ES-I3 (cell line): ENCODE results near the gene CD55.
"Not testable (repeated sequence)": the region's sequence is repeated elsewhere in the genome, so short reads cannot be mapped to it uniquely, and the experiment has no call there.

Experiments
- H3K36me3 ChIP-seq: 2 replicates; pipeline ENCODE4 v1.6.1; 2013; ENCODE audit warnings: mild to moderate bottlenecking, low read length, control low read depth, moderate library complexity; ENCODE audit not compliant: insufficient read depth
- H3K4me1 ChIP-seq: 2 replicates; pipeline ENCODE4 v1.6.1; 2013; ENCODE audit warnings: mild to moderate bottlenecking, control low read depth, low read length; ENCODE audit not compliant: insufficient read depth
- H3K9ac ChIP-seq: 2 replicates; pipeline ENCODE4 v1.6.1; 2013; ENCODE audit warnings: low read depth, mild to moderate bottlenecking, low read length, moderate library complexity
- H3K9me3 ChIP-seq: 2 replicates; pipeline ENCODE4 v1.6.1; 2013; ENCODE audit warnings: mild to moderate bottlenecking, low read length, moderate library complexity; ENCODE audit not compliant: control insufficient read depth, insufficient read depth

CD55 gene

DNA sequence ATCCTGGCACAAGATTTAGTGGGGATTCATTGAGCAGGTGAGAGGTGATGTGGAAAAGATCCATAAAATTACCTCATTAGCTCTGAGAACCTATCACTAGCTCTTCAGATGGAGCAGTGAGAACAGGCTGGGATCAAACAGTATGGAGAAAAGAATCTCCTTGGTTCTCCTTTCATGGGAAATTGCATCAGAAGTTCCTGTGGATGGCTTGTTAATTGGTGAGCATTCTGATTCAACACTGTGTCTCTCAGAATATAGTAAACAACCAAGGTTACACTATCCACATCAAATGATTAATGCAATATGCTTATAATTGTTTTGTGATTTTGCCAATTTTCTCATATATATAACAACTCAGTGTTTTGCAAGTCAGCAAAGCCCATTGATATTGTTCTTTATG is 8.3 kb upstream of the CD55 start:
- Histone ChIP-seq H3K4me1 (peaks cover 20% of the 10 kb centered on the region), H3K9ac (no peak overlapping the region), H3K9me3 (no peaks in the 10 kb centered on the region), H3K36me3 (no peaks in the 10 kb centered on the region)

DNA sequence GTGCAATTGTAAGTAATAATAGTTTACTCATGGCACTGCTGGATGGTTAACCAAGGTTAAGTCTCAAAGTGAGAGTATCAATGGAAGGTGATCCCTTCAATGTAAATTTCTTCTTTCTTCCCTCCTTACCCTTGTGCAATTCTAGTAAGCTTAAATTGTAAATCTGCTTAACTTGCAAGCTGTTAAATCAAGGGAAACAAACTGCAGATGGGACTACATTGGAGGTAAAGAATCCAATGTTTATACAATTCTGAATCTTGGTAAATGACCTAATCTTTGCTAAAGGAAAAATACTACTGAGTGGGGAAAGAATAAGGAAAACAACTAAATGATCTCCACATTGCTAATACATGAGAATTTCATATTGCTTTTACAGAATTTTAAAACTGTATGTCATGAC is 6.7 kb upstream of the CD55 start:
- H3K9ac ChIP-seq = no peak overlapping the region
- peaks cover 15% of the 10 kb centered on the region for H3K4me1 ChIP-seq

DNA sequence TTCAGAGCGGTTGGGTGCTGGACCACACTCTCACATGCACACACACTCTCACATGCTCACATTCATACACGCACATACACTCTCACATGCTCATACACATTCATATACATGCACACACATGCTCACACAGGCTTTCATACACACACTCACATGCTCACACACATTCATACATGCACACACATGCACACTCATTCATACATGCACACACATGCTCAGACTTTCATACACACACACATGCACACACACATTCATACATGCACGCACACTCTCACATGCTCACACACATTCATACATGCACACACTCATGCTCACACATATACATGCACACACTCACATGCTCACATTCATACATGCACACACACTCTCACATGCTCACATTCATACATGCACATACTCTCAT is 6.0 kb upstream of the CD55 start:
- no peaks in the 10 kb centered on the region for H3K36me3 ChIP-seq
- H3K9ac ChIP-seq = no peak overlapping the region
- H3K9me3 ChIP-seq = no peaks in the 10 kb centered on the region
- peaks cover 12% of the 10 kb centered on the region; the same call in 1 of the 2 replicates for H3K4me1 ChIP-seq

More for the DNA sequence above, 6.7 kb upstream of the CD55 start:
- Histone ChIP-seq H3K9me3 (no peaks in the 10 kb centered on the region), H3K36me3 (no peaks in the 10 kb centered on the region)

DNA sequence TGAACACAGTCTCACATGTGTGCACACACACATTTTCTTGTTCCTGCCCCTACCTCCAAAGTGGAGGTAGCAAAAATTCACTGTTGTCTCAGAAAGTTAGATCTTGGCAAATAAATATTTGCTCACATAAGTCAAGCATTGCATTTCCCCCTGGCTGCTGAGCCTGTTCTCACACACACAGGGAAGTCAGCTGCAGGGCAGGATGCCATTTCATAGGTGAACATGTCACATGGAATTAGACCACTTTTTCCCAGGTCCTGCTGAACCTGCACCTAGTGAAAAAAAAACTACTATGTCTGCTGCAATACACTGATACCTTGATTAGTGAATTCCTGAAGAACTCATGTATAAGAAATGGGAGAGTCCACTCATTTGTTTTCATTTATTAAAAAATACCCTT is 5.3 kb upstream of the CD55 start:
- peaks cover 12% of the 10 kb centered on the region; the same call in 1 of the 2 replicates for H3K4me1 ChIP-seq
- no peaks in the 10 kb centered on the region for H3K9me3 ChIP-seq
- no peaks in the 10 kb centered on the region for H3K36me3 ChIP-seq
- H3K9ac ChIP-seq = no peak overlapping the region

DNA sequence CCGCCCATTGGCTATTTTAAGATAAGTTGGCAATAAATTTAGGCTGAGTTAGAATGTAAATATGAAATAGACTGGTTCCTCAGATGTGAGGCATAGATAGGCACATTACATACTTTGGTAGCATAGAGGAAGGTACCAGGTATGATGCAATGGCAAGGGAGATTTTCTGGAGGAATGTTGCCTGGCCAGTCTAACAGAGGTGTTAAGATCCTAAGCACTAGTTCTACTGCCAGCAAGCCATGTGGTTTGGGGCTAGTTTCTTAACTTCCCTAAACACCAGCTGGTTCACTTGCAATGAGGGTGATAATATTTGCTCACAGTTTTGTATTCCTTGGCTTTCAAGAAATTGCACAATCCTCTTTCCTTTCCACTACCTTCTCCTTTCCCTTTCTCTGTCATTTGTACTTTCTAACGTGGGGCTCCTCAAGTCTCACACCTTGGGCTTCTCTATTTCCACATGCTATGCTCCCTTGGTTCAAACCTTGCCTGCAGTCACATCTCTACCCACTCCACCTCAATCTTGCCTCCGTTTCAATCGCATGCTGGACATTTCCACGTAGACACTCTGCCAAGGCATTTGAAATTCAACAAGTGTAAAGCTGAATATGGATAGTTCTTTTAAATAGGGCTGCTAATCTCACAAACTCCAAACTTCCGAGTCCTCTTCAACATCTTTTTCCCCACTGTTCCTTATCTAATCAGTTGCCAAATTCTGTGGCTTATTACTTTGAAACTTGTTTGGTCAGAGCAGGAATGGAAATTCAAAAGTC is 4.7 kb upstream of the CD55 start:
- Histone ChIP-seq H3K9me3 (no peaks in the 10 kb centered on the region), H3K4me1 (peaks cover 12% of the 10 kb centered on the region; the same call in 1 of the 2 replicates), H3K9ac (no peak overlapping the region), H3K36me3 (no peaks in the 10 kb centered on the region)

DNA sequence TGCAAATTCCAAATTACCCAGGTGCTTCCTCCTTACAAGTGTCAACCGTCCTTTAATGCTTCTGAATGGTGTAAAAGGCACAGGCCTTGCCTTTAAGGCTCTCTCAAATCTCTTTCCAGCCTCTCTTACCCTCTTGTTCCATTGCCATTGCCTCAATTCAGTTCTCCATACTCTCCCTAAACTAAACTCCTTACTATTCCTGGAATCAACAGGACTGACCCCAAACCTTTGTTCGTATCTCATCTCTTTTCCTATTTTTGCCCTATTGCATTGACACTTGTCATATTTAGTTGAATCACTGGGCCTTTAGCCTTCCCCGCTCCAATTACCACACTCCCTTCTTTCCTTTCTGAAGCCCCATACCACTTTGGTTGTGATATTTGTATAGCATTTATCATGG is 3.9 kb upstream of the CD55 start:
- H3K4me1 ChIP-seq = peaks cover 12% of the 10 kb centered on the region; the same call in 1 of the 2 replicates
- H3K36me3 ChIP-seq = no peaks in the 10 kb centered on the region
- no peak overlapping the region for H3K9ac ChIP-seq
- H3K9me3 ChIP-seq = no peaks in the 10 kb centered on the region

DNA sequence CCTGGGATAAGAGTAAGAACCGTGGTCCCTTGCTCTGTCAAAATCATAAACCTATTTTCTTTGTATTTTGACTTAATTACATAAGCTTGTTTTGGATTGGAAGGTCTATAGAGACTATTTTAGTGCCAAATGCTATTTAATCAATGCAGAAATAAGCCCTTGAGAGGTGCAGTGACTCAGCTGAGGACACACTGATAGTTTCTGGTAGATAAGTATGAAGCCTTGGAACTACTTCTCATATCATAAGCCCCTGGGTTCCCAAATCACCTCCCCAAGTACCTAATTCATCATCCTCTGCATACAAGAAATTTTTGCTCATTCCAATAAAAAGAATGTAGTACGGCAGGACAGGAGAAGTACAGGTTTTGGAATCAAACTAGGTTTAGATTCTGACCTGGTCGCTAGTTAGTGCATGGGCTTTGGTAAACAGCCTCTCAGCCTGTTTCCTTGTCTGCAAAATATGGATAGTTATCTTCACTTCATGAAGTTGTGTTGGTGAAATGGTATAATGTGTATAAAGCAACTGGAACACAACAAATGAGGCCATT is 3.3 kb upstream of the CD55 start:
- Histone ChIP-seq H3K9me3 (no peaks in the 10 kb centered on the region), H3K9ac (no peak overlapping the region), H3K4me1 (peaks cover 9% of the 10 kb centered on the region; the same call in 1 of the 2 replicates), H3K36me3 (no peaks in the 10 kb centered on the region)

DNA sequence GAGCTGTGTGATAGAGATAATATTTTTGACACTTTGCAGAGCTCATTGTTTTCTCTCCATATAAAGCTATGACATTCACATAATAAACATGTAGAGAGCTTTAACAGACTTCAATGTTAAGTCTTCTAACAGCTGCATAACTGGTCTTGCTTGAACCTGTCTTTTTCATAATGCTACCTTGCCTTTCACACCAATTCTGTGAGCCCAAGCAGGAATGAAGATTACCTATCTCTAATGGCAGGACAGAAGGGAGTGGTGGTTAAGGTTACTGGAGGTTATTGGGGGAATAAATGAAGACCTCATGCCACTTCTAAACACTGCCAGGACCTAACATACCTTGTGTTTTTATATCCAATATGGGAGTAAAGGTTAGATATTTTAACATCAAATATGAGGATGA is 2.3 kb upstream of the CD55 start:
- Histone ChIP-seq H3K9me3 (no peaks in the 10 kb centered on the region), H3K36me3 (no peaks in the 10 kb centered on the region), H3K9ac (no peak overlapping the region), H3K4me1 (peaks cover 9% of the 10 kb centered on the region; the same call in 1 of the 2 replicates)

DNA sequence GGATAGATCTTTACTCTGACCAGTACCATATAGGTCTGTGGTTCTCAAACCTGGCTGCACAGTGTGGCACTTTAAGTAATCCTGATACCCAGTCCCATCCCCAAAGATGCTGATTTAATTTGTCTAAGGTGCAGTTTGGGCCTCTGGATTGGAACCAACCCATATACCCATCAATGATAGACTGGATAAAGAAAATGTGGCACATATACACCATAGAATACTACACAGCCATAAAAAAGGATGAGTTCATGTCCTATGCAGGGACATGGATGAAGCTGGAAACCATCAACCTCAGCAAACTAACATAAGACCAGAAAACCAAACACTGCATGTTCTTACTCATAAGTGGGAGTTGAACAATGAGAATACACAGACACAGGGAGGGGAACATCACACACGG is 1.4 kb upstream of the CD55 start:
- not testable (repeated sequence) for H3K4me1 ChIP-seq, H3K36me3 ChIP-seq, H3K9ac ChIP-seq, H3K9me3 ChIP-seq

DNA sequence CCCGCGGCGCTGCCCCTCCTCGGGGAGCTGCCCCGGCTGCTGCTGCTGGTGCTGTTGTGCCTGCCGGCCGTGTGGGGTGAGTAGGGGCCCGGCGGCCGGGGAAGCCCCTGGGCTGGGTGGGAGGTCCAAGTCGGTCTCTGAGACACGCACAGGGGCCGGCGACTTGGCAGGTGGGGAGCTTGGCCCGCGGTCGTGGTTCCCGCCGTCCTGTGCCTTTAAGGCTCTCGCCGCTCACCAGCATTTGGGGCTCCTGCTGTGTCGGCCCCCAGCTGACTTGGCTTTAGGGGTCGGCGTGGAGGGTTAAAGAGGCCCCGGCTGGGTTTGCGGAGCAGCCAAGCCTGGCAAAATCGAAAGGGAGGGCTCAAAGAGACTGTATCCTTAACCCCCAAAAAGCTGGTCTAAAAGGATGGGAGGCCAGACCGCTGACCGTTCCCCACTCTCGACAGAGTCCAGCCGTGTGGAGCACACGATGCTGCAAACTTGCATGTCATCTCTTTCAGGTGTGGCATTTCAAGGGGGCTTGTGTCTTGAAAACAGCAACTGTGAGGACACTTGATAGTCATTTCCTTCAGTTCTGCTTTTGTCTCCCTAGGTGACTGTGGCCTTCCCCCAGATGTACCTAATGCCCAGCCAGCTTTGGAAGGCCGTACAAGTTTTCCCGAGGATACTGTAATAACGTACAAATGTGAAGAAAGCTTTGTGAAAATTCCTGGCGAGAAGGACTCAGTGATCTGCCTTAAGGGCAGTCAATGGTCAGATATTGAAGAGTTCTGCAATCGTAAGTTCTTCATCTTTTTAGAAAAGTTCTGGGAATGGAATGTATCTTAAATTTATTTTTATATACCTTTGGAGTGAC is 540 bp downstream of the CD55 start:
- H3K9ac ChIP-seq = peak overlapping the region; percentile 81

DNA sequence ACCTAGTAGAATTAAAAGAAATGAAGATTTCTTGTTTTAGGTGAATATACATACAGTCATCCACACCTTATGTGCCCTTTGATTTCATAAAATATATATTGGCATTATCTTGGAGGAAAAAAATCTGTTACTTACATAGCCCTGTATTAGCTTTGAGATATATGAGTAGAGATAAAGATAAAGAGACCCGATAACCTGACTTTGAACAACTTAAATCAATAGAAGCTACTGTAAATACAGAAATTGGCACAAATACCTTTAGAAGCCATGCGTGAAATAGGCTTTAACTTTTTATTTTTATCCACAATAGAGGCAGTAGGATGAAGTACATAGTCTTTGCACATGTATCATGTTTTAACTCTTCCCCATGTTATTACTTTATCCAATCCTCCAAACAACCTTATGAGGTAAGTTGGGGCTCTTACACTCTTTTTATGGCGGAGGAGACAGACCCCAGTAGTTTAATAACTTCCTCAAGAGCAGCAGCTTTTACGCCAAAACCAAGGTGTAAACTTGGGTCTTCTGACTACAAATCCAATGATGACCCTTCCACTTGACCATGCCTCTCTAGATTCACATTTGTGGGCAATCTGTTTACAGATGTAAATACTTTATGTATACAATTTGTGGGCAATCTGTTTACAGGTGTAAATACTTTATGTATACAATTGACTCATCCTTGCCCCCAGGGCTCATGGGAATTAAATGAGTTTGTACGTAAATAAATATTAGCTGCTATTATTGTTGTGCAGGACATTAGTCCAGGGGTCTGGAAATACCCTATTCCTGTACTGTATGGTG is 2.1 kb downstream of the CD55 start:
- H3K9ac ChIP-seq = no peak overlapping the region
- H3K36me3 ChIP-seq = peaks cover 9% of the 10 kb centered on the region
- H3K9me3 ChIP-seq = no peaks in the 10 kb centered on the region
- H3K4me1 ChIP-seq = no peaks in the 10 kb centered on the region

More for the DNA sequence above, 540 bp downstream of the CD55 start:
- H3K9me3 ChIP-seq = no peaks in the 10 kb centered on the region
- H3K4me1 ChIP-seq = peaks cover 3% of the 10 kb centered on the region; the same call in 1 of the 2 replicates
- peaks cover 3% of the 10 kb centered on the region; the same call in 1 of the 2 replicates for H3K36me3 ChIP-seq

DNA sequence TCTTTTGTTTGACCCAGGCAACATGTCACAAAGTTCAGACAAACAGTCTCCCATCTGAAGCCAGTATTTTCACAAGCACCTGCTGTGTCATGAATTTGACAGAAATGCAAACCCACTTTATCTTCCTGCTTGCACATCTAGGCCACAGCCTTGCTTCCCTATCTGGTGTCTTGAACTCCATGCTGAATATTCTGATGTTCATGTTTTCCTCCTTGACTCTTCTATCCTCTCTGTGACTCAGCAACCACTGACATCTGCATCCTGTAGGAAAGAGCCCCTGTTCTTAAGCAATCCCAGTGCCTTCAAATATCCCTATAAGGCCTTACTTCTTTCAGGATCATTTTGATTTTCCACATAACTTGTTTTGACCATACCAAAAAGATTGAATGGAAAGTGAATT is 6.5 kb downstream of the CD55 start:
- Histone ChIP-seq H3K9me3 (no peaks in the 10 kb centered on the region), H3K4me1 (no peaks in the 10 kb centered on the region), H3K36me3 (peaks cover 9% of the 10 kb centered on the region)

DNA sequence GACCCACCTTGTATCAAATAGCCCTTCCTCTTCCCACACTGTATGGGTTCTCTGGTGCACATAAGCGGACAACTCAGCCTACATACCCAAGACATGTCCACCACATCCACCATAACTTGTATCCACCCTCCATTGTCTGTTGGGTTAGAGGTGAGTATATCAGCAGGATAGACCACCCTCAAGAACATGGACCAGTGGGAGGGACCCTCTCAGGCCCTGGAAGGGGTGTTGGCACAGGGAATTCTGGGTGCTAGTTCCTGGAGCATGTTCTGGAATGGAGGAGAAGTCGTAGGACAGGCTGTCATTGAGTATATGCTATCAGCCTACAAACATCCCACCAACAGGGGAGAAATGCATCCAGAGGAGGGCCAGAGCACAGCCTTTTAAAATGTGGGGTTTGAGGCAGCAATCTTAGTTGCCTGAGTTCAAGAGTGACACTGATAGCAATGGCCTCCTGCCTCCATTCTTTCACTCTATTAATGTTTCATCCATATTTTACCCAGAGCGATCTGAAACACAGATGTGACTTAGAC is 7.5 kb downstream of the CD55 start:
- H3K36me3 ChIP-seq = peaks cover 9% of the 10 kb centered on the region
- no peaks in the 10 kb centered on the region for H3K4me1 ChIP-seq
- H3K9ac ChIP-seq = no peak overlapping the region
- no peaks in the 10 kb centered on the region for H3K9me3 ChIP-seq

More for the DNA sequence above, 6.5 kb downstream of the CD55 start:
- no peak overlapping the region for H3K9ac ChIP-seq

DNA sequence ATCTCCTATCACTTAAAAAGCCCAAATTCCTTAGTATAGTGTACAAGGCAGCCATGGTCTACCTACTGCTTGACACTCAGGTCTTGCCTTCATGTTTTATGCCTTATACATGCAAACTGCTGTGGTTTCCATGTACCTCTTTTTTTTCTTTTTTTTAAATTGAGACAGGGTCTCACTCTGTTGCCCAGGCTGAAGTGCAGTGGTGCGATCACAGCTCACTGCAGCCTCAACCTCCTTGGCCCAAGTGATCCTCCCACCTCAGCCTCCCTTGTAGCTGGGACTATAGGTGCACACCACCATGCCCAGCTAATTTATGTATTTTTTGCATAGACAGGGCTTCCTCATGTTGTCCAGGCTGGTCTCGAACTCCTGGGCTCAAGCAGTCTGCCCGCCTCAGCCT is 8.0 kb downstream of the CD55 start:
- H3K9ac ChIP-seq = no peak overlapping the region
- H3K36me3 ChIP-seq = peaks cover 9% of the 10 kb centered on the region

More for the DNA sequence above, 8.0 kb downstream of the CD55 start:
- Histone ChIP-seq H3K4me1 (no peaks in the 10 kb centered on the region), H3K9me3 (no peaks in the 10 kb centered on the region)
